GM06990 (cell line): ENCODE measurements around the gene PQBP1.
A peak's percentile ranks its signal among the peaks of the same experiment; 100 is the strongest.

Source experiments
- DNase-seq: peaks from one replicate; pipeline ENCODE4 v3.0.0-alpha.2; 2011; ENCODE audit not compliant: insufficient read length; ENCODE audit errors: extremely low read depth
- H3K27me3 ChIP-seq: replicated peaks from 2 replicates; pipeline ENCODE4 v1.6.0; 2011; ENCODE audit warnings: low read length; ENCODE audit not compliant: control insufficient read depth, insufficient read depth
- H3K36me3 ChIP-seq: 2 replicates; pipeline ENCODE4 v1.5.1; 2011; ENCODE audit warnings: low read length; ENCODE audit not compliant: control insufficient read depth, insufficient read depth
- H3K4me3 ChIP-seq: replicated peaks from 2 replicates; pipeline ENCODE4 v1.5.1; 2011; ENCODE audit warnings: low read depth, mild to moderate bottlenecking, control low read depth, low read length
- TF ChIP-seq, protein P1 (sequence below): IDR thresholded peaks from 2 replicates; pipeline ENCODE4 v1.5.1; 2011; ENCODE audit warnings: low read length, control low read depth, mild to moderate bottlenecking, inconsistent platforms; ENCODE audit not compliant: insufficient read depth, poor library complexity, severe bottlenecking

Gene PQBP1

DNA sequence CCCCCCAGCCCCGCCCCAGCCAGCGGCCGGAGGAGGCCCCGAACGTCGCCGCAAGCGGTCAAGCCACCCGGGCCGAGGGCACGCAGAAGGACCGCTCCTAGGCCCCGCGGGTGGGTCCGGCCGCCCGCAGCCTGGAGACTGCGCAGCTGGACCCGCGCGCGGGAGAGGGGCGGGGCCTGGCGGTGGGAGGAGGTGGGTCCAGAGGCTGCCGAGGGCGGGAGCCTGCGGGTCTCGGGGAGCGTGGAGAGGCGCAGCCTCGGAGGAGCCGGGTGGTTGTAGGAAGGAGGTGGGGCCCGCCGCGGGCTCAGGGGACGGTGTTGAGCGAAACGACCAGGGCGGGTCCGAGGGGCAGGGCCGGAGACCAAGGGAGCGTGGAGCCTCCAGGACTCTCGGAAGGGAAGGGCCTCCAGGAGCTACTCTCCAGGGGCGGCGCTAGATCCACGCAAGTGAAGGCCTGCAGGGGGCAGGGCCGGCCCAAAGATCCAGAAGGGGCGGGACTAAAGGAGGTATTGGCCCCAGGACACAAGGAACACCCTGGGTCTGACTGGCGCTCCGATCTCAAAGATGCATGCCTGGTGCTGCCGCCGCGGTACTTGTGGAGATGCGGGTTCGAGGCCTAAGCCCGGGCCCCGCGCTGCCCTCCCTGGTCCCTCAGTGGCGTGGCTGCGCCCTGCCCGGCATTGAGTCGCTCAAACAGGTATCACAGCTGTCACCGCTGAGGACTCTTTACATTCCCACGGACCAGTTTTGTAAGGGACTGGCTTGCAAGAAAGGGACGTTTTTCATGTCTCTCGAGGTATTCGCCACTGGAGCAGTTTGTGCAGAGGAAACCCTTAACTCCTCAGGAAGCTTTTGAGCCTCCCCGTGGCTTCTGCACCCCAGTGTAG lies 6.1 kb upstream of the PQBP1 start:
- Histone ChIP-seq H3K36me3 (peaks cover 1% of the 10 kb centered on the region), H3K27me3 (no peaks in the 10 kb centered on the region), H3K4me3 (peak overlapping the region; percentile 58)

DNA sequence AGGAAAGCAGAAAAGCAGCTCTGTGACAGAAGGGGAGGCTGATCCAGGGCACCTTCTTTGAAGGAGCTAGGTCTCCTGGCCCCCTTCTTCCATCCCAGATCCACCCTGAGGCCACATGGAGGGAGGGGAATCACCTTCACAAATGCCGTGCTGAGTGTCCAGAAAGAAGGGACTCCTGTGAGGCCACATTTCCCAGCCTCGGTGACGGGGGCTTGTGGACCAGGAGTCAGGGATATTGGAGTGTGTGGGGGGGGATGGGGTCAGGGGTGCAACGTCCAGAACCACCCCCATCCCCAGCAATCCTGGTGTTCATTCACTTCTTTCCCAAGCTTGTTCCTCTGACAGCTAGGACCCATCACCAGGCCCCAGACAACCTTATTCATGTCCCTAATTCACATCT lies 4.8 kb upstream of the PQBP1 start:
- no peak for DNase-seq
- TF ChIP-seq, protein P1, sequence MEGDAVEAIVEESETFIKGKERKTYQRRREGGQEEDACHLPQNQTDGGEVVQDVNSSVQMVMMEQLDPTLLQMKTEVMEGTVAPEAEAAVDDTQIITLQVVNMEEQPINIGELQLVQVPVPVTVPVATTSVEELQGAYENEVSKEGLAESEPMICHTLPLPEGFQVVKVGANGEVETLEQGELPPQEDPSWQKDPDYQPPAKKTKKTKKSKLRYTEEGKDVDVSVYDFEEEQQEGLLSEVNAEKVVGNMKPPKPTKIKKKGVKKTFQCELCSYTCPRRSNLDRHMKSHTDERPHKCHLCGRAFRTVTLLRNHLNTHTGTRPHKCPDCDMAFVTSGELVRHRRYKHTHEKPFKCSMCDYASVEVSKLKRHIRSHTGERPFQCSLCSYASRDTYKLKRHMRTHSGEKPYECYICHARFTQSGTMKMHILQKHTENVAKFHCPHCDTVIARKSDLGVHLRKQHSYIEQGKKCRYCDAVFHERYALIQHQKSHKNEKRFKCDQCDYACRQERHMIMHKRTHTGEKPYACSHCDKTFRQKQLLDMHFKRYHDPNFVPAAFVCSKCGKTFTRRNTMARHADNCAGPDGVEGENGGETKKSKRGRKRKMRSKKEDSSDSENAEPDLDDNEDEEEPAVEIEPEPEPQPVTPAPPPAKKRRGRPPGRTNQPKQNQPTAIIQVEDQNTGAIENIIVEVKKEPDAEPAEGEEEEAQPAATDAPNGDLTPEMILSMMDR = no peak
- peaks cover 1% of the 10 kb centered on the region for H3K36me3 ChIP-seq
- H3K4me3 ChIP-seq = no peak overlapping the region
- no peaks in the 10 kb centered on the region for H3K27me3 ChIP-seq

More for the DNA sequence above, 6.1 kb upstream of the PQBP1 start:
- TF ChIP-seq, protein P1 = peak; percentile 57
- peak; percentile 78 for DNase-seq

DNA sequence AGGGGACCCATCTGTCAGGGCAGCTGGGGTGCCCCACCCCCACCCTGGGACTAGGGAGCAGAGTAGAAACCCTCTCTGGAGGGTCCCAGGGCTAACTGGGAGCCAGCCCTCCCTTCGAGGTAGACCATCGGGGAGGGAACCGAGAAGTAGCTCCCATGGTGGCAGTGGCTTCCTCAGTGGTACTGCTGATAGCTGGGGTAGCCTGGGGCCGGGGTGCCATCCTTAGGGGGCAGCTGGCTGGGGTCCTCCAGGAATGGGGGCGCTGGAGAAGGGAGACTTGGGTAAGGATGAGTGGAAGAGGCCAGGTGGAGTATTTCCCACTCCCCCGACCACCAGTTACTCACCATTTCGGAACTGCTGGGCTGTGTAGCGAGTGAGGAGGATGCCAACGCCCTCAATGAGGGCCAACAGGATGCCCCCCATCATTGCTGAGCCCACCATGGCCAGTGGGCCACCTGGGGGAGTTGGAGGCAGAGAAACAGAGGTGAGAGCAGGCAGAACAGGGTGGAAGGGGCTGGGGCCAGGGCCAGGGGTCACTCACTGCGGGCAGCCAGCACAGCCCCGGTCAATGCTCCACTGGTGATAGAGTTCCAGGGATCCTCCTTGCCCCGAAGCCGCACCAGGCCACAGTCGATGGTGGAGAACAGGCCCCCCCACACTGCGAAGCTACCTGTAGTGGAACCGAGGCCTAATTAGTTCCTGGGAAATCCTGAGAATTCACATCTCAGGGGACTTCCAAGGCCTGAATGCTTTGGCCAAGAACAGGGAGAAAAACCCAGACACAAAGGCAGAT lies 4.0 kb upstream of the PQBP1 start:
- H3K4me3 ChIP-seq = no peak overlapping the region
- H3K27me3 ChIP-seq = no peaks in the 10 kb centered on the region
- H3K36me3 ChIP-seq = peaks cover 1% of the 10 kb centered on the region
- DNase-seq = no peak
- TF ChIP-seq, protein P1 = no peak

DNA sequence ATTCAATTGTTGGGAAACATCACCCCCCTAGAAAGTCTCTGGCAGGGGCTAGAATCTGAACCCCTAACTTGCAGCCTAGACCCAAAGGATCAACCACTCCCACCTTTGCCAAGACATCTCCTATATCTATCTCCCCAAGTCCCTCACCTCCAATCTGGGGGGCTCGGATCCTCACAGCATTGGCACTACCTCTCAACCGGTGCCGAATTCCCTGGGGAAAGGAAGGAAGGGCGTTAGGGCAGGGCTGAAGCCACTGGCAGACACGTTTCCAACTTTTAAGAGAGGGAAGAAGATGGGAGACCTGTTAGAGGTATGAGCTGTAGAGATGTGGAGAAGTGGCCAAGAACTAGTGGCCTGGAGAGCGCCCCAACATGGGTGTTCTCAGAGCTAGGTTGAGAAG lies 2.8 kb upstream of the PQBP1 start:
- TF ChIP-seq, protein P1 = no peak
- peaks cover 1% of the 10 kb centered on the region for H3K36me3 ChIP-seq

DNA sequence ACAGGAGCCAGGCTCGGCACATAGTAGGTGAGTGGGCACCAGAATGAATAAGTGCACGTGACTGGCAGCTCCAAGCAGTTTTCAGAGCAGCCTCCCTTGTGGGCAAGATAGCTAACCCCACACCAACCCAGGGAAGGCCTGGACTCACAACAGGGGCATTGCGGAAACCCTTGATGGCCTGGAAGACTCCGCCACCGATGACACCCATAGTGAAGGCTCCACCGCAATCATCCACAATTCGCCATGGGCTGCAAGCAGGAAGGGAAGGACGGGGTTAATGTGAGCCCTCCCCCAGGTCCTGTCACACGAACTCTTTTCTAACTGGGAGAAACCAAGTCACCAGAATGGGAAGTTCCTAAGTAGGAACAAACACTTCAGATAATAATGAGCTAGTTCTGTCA lies 1.1 kb upstream of the PQBP1 start:
- DNase-seq = no peak
- Histone ChIP-seq H3K4me3 (peak overlapping the region; percentile 80), H3K36me3 (peaks cover 1% of the 10 kb centered on the region), H3K27me3 (no peaks in the 10 kb centered on the region)
- TF ChIP-seq, protein P1 = no peak

More for the DNA sequence above, 2.8 kb upstream of the PQBP1 start:
- Histone ChIP-seq H3K27me3 (no peaks in the 10 kb centered on the region), H3K4me3 (no peak overlapping the region)
- DNase-seq = no peak
